ENCODE data around the gene CACNA1C. TPM values are rescaled to one million over a fixed set of nuclear protein-coding genes. Genes with fewer than 3 reads are reported as not detected.
A peak's percentile ranks its signal among the peaks of the same experiment; 100 is the strongest.
"Not testable (repeated sequence)": the region's sequence is repeated elsewhere in the genome, so short reads cannot be mapped to it uniquely, and the experiment has no call there.

Gene CACNA1C
- total RNA-seq, 1 donor from 2014 or later = not detected

DNA sequence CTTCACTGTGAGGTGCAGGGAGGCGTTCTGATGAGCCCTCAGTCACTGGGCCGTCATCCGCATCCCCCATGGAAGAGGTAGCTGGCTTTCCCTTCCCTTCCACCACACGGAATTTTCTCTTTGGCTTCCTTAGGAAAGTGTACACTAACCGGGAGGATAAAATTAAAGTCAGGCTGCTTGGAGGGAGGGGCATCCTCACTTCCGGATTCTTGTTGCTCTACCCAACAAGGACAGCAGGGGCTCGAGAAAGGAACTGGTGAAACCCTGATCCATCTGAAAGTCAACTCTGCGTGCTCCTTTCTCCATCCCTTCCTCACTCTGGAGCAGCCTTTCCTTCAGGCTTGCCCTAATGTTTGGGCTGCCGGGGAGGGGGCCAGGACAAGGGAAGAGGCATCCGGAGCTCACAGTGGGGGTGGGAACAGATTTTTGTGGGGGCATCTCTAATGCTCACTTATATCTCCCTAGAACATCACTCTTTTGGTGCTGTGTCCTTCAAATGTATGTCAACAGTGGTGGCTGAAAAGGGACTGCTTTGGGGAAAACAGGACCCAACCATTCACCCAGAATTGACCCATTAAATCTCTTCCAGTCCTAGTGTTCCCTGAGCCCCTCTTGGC is 640.6 kb downstream of the CACNA1C start:
- no peak for DNase-seq (ENCODE audit: low read depth)

DNA sequence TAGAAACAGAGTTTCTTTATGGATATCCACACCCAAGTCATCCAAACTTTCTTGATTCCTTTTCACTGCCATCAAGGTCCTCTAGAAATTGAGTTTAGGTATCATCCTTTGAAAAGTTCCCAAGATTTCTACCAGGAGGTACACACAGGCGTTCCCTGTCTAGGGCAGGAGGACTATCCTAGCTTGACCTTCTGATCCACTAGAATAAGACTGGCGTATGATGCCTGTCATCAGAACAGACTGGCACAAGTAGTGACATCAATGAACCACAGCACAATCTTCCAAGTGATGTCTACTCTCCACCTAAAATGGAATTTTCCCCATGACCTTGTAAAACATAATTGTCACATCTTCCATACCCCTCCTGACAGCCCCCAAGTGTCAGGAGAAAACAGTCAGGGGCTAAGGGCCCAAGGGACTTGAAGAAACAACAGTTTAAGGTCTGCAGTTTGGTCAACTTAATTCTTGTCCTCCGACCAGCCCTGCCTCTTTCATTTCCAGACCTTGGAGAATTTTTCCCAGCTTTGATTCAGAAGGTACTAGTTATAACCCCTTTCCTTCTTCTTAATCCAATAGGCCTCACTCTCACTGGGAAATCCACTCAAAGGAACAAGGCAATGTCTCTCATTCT is 641.3 kb downstream of the CACNA1C start:
- no peak for DNase-seq (ENCODE audit: low read depth)

DNA sequence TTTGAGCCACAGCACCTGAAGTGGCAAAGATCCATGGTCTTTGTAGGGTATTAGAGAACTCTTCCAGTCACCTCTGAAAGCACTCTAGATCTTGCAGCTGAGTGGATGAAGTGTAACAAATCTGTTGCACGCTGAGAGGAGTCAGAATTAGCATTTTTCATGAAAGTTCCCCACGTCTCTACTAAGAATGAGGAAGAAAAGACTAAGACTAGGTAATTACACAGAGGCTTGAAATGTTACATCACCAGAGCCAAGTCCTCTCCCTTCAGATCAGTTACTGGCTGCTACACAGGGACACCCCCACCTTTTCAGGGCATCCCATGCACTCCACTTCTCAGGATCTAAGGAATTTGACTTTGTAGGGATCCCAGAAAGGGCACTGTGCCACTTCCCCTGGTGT is 643.3 kb downstream of the CACNA1C start:
- DNase-seq (ENCODE audit: low read depth) = no peak

DNA sequence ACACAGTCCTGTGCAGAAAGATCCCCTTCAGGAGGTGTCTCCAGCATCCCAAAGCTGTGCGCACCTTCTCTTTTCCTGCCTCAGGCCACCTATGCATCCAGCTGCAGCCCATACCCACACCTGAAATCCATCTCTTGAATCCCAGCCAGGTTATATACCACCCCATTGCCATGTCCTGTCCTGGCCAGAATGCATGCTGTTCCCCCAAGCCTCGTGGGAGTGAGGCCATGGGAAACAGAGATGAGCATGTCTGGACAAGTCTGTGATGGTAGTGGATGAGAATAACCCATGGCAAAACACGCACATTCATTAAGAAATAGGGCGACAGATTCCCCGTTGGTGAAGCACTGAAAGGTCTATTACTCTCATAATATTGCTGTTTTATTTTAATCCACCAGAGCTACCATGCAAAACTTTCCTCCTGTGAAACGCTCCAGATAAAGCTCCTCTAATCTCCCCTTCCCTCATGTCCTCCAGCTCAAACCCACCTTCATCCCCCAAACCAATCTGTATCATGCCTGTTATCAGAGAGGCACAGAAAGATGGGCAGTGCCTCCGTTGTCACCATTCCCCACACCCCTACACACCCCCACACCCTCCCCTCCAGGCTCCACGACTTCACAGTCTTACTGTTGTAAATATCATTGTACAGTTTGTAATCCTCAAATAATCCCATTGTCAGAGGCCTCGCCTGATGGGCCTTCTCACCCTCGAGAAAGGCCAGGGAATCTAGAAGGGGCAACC is 644.4 kb downstream of the CACNA1C start:
- no peak for DNase-seq (ENCODE audit: low read depth)

DNA sequence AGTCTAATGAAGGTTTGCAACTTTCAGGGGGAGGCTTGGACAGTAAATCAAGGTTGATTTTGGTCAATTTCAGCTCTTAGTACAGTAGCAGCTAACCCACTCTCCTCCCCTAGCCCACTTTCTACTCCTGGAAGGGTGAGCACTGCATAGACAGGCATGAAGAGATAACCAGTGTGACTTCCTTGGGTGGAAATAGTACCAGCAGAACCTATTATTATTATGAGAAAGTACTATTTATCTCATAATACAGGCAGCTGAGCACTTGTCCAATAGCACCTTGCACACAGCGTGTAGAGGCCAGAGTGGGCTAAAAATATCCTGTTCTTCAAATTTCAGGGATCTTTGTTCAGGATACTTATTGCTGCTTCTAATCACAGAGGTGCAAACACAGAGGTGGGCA is 645.8 kb downstream of the CACNA1C start:
- no peak for DNase-seq (ENCODE audit: low read depth)

DNA sequence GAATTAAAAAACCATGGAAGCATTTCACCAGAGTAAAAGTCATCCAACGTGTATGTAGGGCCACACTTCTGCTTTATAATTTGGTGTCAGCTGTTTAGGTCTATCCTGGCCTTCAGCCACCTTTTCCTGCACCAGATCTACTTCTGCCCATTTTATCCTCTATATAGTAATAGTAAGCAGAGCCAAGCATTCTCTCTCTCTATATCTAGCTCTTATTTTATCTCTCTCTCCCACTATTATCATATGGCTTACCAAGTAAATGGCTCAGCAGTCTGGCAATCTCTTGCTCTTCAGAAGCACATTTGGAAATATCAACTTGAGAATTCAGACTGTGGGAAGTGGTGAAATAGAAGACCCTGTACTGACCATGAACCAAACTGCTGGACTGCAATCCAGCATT is 657.9 kb downstream of the CACNA1C start:
- no peak for DNase-seq (ENCODE audit: low read depth)

DNA sequence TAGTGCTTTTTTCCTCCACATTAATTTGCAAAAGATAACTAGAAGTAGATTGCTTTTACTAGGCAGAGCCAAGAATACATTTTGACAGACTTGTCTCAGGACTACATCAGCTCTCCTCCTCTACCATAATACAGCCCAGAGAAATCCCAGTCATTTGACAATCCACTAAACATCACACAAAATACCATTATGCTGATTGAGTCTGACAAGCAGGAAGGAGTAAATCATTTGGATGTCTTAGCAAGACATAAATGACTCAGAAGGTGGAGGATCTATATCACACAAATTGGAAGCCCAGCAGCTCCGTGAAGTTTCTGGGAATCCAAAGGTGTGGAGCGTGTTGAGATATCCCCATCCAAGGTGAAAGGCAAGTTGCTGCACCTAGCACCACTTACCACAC is 666.6 kb downstream of the CACNA1C start:
- no peak for DNase-seq (ENCODE audit: low read depth)

DNA sequence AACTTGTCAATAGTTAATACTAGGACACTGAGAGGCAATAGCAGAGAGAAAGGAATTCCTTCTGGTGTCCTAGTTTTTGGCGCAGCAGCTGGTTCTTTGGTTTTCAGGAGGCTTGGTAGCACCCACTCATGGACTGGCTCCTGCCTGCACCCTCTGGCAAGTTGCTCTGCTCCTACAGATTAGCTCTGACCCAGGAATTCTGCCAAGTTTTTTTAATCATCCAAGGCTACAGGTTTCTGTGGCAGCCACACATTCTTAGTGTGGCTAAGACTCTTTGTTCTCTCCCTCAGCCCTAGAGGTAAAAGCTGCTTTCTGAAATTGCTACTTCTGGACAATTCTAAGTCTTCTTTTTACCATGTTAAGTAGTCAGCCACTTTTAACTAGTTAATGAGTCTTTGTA is 670.0 kb downstream of the CACNA1C start:
- no peak for DNase-seq (ENCODE audit: low read depth)

DNA sequence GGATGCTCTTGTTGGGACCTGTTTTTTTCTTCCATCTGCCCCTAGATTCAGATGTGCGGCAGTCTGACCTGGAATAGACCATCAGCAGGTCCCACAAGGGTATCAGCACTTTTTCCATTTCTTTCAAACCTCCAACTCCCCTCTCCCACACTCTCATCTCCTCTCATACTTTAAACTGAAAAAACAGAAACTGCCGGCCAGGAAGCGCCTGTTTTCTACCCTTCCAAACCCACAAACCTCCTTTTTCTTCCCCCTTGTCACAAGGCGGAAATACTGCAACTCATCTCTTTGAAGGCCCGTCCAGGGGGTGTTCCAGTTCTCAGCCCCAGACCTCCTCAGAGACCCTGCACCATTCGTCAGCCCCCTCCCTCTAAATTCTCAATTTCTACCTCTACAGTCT is 679.5 kb downstream of the CACNA1C start:
- no peak for DNase-seq (ENCODE audit: low read depth)

DNA sequence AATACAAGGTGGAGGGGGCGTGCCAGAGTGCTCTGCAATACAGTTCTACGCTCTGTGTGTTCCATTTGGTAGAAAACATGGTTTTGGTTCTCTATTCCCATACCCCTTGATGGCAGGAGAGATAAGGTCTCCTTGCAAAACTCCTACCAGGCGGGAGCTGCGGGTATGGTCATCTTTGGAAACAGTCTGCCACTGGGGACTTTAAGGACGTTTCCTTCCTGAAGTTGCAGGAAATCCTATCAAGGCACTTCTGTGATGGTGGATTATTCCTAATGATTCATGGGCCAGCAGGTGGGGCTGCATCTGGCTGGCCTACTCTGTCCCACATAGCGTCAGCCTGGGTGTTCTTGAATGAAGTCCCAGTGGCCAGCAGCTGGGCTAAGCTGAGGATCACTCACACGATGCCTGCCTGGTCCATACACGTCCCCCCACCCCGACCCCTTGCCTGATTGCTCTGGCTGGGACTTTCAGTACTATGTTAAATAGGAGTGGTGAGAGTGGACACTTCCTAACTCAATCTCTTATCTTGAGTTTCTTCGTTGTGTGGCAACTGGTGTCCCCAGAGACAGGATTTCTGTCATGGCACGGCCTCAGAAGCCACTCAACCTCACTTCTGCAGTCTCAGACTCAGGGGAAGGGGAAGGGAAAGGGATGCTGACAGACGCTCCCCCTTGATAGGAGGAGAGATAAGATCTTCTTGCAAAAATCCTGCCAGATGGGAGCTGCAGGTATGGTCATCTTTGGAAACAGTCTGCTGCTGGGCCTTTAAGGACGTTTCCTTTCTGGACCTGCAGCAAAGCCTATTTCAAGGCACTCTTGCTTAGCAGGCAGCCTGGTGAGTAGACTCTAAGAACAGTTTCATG is 680.9 kb downstream of the CACNA1C start:
- peak; percentile 35 for DNase-seq (ENCODE audit: low read depth)

DNA sequence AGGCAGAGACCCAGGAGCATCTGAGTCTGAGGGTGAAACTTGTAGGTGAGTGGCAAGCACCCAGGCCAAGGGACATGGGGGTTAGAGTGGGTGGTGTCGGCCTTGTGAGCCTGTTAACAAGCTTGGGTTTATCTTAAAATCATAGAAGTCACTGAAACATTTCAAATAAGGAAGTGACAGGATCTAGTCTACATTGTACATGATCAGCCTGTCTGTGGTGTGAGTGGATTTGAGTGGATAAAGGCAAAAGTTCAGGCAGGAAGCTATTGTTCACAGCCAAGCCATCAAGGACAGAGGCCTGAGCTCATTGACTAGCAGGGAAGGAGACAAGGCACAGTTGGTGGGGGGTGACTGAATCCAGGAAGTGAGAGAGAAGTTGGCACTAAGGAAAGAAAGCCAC is 682.6 kb downstream of the CACNA1C start:
- DNase-seq (ENCODE audit: low read depth) = no peak

DNA sequence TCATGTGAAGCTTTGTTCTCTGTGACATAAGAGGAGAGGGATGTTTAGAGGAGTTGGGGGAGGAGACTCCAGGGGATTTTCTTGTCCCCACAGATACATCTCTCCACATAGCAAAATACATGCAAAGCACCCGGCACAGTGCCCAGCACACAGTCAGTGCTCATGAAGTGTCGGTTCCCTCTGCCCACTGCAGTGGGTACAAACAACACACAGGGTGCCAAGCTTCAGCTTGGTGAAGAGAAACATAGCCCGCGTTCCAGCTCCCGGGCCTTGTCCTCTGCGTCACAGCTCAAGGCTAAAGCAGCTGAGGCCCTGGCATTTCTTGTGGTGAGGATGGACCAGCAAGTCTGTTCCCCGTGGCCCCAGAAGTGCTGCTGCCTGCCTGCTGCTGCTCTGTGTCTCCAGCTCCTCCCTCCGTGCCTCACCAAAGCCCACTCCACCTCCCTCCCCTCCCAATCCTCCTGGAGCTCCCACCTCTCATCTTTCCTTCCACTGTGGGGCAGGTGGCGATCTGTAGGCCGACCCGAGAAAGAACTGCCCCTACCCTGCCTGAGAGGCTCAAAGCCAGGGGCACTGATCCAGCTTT is 685.0 kb downstream of the CACNA1C start:
- DNase-seq (ENCODE audit: low read depth) = no peak

DNA sequence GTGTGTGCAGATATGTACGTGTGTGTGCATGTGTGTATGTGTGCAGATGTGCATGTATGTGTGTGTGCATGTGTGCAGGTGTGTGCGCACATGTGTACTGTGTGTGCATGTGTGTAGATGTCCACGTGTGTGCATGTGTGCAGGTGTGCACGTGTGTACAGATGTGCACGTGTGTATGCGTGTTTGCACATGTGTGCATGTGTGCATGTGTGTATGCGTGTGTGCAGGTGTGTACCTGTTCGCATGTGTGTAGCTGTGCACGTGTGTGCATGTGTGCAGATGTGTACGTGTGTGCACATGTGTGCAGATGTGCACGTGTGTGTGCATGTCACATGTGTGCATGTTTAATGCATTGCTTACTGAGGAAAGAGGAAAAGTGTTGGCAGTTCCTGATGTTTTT is 686.3 kb downstream of the CACNA1C start:
- no peak for DNase-seq (ENCODE audit: low read depth)

DNA sequence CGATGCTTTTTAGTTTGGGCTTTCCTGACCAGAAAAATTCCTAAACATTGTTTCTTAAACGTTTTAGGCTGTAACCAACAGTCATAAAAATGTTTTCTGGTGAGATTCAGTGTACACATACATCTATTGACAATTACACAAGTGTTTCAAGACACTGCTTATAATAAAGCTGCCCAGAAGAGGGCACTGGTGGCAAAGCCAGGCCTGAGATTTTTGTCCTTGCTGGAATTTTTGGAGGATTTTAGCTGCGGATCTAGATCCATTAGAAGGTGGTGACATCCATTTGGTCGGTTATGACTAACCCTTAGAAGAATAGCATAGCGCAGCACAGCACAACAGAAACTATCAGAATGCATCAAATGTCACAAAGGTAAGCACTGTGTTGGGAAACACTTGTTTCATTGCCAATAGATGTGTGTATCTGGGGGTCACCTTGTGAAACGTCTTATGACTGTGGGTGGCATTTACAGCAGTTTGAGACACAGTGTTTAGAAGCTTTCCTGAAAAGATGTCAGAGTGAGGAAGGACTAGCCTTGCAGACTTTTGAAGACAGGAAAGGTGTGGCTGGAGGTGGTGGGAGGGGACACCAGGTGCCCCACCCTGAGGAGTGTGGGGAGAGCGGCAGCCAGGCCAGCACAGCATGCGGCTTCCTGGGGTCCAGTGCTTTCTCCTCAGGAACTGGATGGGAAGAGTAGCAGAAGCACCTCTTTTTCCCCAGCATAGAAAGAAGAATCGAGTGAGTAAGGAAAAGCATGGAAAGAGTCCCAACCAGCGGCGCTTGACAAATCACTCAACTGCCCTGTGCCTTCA is 687.2 kb downstream of the CACNA1C start:
- peak; percentile 49 for DNase-seq (ENCODE audit: low read depth)

DNA sequence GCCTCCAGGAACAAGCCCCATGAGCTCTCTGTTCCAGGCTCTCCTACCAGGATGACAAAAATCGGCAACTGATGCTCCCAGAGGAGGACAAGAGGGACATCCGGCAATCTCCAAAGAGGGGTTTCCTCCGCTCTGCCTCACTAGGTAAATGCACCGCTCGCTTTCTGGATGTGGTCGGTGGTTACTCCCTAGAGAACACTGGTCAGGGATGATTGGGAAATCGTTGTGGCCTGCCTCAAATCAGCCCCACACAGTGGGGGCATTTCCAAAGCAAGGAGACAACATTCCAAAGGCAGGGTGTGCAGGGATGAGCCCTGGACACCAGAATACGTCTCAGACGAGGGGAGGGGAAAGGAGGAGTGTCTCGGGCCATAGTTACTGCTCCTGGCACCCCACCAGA is 689.2 kb downstream of the CACNA1C start:
- not testable (repeated sequence) for DNase-seq (ENCODE audit: low read depth)

DNA sequence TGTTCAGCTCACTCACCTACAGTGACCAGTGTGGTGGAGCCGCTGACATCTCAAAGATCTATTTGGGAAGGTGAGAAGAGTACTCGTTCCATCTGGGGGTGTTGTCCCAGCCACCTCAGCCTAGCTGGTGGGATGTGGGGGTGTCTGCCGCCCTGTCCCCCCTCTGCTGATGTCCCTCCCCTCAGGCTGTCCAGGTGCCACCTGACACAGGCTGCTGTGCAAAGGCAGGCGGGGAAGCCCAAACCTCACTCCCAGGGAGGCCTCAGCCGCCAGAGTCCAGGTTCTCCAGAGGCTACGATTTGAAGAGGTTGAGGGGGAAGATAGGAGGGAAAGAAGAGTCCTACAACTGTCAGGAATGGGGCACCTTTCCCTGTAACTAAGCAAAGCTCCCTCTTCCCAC is 690.7 kb downstream of the CACNA1C start:
- DNase-seq (ENCODE audit: low read depth) = no peak

DNA sequence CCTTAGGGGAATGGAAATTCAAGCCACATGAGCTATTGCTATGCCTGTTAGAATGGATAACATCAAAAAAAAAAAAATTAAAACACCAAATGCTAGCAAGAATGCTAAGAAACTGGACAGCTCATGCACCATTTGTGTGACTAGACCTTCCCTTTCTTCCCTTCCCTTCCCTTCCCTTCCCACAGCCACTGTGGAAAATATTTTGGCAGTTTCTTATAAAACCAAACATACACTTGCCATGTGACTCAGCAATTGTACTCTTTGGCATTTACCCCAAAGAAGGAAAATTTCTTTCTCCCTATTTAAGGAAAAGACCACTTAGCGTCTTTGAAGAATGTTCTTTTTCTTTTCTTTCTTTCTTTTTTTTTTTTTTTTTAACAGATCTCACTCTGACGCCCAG is 692.9 kb downstream of the CACNA1C start:
- no peak for DNase-seq (ENCODE audit: low read depth)

Measured in myocyte (in vitro differentiated cells).